Activated CD4-positive, CD25-positive, alpha-beta regulatory T cell (primary cell): ENCODE data around the gene CEACAM3.
A peak's percentile ranks its signal among the peaks of the same experiment; 100 is the strongest.

Experiments used
- DNase-seq, 4 experiments: peaks; one replicate each; lab custom pipeline; 2025; lab: John Stamatoyannopoulos, UW

Gene CEACAM3

DNA sequence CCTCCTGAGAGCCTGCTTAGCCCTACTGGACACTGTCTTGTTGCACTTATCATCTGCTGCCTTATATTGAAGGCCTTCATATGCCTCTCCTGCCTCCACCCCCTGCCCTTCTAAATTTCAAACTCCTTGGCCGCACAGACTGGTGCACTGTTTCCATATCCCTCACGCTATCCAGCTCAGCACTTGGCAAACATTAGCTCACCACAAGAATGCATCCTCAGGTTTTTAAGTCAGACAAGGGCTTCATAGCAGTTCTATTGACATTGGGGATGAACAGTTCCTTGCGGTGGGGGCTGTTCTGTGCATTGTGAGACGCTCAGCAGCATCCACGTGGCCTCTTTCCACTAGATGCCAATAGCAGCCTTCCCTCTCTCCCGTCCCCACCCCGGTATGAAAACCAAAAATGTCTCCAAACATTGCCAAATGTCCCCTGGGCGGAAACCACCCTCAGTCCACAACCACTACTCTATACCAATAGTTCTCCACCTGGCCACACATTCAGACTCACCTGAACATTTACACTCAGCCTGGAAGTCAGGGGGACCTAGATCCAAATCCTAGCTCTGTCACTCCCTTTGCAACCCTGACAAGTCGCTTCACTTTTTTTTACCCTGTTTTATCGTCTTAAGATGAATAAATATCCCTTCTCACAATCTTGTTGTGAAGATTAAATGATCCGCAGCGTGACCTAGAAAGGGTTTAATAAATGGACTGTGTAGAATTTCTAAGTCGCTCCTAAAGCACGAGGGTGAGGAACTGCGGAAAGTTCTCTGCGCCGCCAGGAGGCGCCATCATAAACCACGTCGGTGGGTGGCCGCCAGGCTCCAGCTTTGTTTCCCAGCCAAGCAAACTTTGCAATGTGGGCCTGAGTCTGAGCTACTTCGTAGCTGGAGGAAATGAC, 3.6 kb upstream of the CEACAM3 start:
- peak; percentile 10 to 24 (median 10) for DNase-seq

DNA sequence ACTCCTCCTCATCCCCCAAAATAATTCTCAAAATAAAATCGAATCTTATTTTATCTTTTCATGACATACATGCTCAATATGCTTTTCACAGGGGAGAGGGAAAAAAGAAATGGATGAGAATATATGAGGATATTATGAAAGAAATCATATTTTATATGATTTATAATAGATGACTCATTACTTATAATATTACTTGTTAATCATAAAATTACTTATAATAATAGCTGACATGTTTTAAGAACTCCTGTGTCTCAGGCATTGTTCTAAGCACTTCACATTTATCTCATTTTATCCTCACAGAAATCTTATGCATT, 3.0 kb upstream of the CEACAM3 start:
- no peak for DNase-seq

GRCh38 chr19:41795031-41795461, 1.3 kb upstream of the CEACAM3 start:
- DNase-seq, result peak; percentile 29 to 48 (median 38)

DNA sequence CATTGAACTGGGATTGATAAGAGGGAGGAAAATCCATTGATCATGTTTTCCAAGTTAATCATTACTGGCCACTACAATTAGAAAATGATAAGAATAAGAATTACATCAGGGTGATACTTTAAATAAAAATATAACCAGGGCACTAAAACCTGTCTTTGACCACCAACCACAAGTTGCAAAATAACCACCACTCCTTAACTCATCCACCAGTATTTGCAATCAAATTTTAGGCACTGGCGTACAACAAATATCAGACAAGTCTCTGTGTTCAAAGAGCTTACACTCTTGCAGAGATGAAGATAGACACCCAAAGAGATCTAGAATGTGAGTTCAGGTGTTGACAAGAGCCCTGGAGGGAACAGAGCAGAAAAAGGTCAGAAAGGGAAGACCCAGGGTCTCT, 514 bp downstream of the CEACAM3 start:
- no peak for DNase-seq

- DNase-seq, result no peak
Observed at GRCh38 chr19:41799444-41800000, 3.1 kb downstream of the CEACAM3 start.

DNA sequence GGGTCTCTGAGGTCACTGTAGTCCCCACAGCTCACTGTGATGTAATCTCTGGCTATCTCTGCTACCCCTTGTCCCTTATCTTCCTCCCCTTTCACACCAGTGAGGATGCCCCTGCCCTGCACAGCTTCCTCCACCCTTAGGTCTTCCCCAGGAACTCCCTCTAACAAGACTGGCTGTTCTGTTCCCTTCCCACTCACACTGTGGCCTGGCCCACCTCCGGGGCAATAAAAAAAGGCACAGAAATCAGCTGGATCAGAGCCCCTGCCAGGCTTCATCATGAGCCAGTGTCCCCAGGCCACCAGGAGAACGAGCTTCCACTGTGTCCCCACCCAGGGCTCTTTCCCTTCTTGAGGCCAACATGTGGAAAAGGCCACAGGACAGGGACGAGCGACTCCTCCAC, 4.6 kb downstream of the CEACAM3 start:
- DNase-seq, result no peak

DNA sequence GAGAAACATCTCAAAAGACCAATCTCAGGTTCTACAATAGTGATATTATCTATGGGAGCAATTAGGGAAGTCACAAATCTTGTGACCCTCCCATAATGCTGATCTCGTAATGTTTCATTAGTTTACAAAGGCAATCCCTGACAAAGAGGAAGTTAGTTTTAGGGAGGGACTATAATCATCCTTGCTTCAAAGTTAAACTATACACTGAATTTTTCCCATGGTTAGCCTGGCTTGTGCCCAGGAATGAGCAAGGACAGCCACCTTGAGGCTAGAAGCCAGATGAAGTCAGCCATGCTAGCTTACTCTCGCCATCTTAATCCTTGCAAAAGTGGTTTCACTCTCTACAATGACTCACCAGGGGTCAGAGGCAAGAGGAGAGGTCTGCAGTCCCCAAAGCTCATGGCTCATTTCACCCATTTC, 5.4 kb downstream of the CEACAM3 start:
- no peak for DNase-seq

- no peak for DNase-seq
Observed at GRCh38 chr19:41802770-41803169, 6.4 kb downstream of the CEACAM3 start.

DNA sequence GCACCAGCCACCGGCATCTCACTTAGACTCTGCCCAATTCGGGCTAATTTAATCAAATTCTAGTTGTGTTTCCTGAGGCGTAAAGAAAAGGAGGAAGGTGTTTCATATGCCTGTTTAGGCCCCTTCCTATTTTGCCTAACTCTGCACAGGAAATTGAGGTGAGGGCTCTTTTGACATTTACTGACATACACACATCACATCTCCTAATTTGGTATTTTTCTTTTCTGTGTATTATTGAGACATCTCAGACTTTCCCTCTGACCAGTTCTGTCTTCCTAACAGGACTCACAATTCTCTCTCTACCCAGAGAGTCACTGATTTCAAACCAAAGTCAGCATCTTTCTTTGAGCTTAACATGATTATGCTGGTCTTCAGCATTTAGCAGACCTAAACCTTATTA, 7.9 kb downstream of the CEACAM3 start:
- no peak for DNase-seq

DNA sequence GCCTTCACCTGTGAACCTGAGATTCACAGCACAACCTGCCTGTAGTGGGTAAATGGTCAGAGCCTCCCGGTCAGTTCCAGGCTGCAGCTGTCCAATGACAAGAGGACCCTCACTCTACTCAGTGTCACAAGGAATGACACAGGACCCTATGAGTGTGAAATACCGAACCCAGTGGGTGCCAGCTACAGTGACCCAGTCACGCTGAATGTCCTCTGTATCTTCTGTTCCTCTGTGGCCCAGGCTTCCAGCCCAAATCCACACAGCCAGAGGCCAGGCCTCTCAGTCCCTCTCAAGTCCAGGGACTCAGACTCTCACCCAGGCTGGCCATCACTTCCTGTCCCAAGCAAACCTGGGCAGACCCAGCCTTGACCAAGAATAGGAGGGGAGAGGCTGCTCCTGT, 10.8 kb downstream of the CEACAM3 start:
- no peak for DNase-seq

- no peak for DNase-seq
Observed at GRCh38 chr19:41808663-41809566, 12.5 kb downstream of the CEACAM3 start.

DNA sequence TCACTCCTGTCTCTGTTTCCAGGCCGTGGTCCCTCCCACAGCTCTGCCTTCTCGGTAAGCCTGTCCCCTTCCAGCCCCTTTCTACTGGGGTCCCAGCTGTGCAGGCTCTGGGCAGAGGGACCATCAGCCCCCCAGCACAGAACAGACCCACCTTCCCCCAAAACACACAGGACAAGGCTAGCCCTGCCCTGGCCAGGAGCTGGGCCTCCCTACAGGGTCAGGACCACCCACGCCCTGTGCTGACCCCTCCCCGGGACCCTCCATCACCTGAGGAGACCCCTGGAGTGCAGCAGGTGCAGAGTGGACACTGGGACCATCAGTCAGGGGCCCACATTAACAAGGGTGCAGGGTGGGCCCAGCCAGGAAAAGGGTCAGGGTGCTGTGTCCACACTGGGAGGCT, 13.9 kb downstream of the CEACAM3 start:
- no peak for DNase-seq

DNA sequence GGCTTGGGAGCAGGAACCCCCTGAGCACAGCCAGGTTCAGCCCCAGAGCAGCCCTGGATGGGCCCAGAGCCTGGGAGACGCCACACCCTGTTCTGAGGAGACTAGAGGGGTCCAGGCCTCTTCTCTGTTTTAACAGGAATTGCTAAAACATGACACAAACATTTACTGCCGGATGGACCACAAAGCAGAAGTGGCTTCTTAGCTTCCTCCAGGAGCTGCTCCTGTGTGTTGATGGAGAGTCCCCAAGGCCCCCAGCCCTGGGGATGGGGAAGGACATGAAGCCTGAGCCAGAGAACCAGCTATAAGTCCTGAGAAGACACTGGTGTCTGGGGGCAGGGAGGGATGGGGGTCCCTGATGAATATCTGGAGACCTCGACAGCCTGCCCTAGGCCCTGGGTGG, 14.6 kb downstream of the CEACAM3 start:
- DNase-seq, result no peak

DNA sequence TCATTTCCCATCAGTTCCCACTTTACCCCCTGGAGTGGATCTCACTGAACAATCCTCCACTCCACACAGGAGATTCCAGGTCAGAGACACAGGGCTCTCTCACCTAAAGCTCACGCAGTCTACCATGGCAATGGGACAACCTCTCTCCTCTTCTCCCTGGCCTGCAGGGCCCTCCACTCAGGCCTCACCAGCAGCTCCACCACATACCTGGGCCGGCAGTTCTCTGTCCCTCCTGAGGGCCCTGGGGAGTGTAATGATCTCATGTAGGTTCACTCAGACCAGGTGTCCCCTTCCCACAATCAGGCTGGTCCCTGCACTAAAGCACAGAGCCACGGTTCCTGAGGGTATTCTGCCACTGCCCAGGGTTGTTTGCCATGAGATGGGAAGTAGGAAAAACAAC, 15.6 kb downstream of the CEACAM3 start:
- DNase-seq, result no peak

DNA sequence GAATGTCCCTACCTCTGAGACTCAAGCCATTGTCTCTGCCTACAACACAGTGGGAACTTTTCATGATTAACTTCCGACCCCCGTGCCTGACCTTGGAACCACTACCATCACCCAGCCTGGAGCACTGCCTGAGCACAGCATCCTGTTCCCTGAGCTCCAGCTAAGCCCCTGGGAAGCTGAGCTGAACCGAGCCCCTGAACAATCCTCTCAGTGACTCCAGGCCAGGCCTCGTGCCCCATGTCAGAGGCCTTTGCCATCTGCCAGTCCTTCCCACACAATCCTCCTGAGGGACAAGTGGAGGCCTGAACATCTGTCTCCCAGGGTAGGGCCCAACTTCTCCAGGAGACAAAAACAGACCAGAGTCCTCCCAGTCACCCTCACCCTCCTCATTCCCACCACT, 17.5 kb downstream of the CEACAM3 start:
- no peak for DNase-seq

DNA sequence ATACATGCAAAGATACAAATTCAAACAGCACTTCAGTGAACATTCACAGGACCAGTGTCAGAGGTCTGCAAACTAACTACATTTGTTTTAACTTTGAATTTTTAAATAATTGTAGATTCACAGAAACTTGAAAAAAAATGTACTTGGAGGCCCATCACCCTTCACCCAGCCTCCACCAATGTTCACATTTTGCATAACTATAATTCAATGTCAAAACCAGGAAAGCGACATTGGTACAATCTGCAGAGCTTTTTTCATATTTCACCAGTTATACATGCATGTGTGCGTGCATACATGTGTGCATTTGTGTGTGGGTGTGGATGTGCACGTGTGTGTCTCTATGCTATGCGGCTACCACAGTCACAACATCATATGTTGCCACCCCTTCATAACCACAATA, 18.9 kb downstream of the CEACAM3 start:
- no peak for DNase-seq

GRCh38 chr19:41816761-41817160, 20.4 kb downstream of the CEACAM3 start:
- DNase-seq, result no peak

- no peak for DNase-seq
Observed at GRCh38 chr19:41821003-41821735, 24.8 kb downstream of the CEACAM3 start.

GRCh38 chr19:41837981-41838708, 41.8 kb downstream of the CEACAM3 start:
- DNase-seq, result no peak

DNA sequence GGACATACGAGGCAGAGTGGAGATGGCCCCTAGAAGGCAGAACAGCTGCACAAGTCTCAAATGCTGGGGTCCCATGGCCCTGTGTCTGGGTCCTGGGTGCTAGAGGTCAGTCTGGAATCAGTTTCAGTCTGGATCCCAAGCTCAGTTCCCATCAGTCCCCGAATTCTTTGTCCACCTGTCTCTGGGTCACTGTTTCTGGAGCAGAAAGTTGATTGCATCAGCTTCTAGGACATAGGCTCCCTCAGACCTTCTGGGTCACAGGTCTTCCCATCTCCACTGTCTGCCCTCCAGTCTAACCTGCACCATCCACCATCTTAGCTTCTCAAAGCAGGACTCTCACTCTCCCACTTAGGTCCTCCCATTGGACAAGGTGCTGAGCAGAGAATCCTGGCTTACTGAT, 42.8 kb downstream of the CEACAM3 start:
- no peak for DNase-seq

DNA sequence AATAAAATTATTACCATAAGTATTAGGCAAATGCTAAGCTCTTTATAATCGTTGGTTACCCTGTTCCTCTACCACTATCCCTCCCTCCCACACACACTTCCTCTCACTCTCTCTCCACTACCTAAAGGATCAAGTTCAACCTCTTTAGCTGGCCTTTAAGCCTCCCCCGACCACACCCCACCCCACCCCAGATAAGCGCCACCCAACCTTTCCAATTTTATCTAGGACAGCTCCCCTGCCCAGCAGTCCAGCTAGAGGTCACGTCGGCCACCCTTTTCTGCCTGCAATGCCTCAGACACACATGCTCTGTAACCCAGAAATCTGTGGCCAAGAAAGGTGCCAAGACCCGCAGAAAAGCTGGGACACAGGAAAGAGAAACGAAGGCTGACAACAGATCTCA, 47.0 kb downstream of the CEACAM3 start:
- no peak for DNase-seq
